Fibroblast of the aortic adventitia (primary cell): Measurements from ENCODE around the gene NSDHL. TPM values are rescaled to one million over a fixed set of nuclear protein-coding genes. Genes with fewer than 3 reads are reported as not detected.

ENCODE experiments used
- DNase-seq: peaks from one replicate; pipeline ENCODE4 v3.0.0-alpha.2; 2010; ENCODE audit warnings: low read depth
- H3K4me3 ChIP-seq: 2 replicates; pipeline ENCODE4 v1.5.1; 2011; ENCODE audit warnings: low read depth, mild to moderate bottlenecking, control low read depth, low read length, moderate library complexity
- CTCF ChIP-seq: IDR thresholded peaks from 2 replicates; pipeline ENCODE4 v1.5.1; 2011; ENCODE audit warnings: mild to moderate bottlenecking, low read length, control low read depth, inconsistent platforms; ENCODE audit not compliant: insufficient read depth
- total RNA-seq: library from RNA; depleted of rRNA; stranded (reverse); fragments of >200 nt; gene quantifications from 2 replicates; pipeline ENCODE4 v1.2.3, GENCODE V29; 2012; ENCODE audit warnings: low replicate concordance

The NSDHL gene
- total RNA-seq, 1 donor = 11.7 TPM

GRCh38 chrX:152861826-152862225 is 31.0 kb downstream of the NSDHL start:
- no peak for TF ChIP-seq CTCF
- DNase-seq = no peak
- H3K4me3 ChIP-seq = no peak overlapping the region

GRCh38 chrX:152865232-152865920 is 34.5 kb downstream of the NSDHL start:
- DNase-seq = peak; percentile 45
- no peak for TF ChIP-seq CTCF
- no peak overlapping the region for H3K4me3 ChIP-seq

- no peak overlapping the region for H3K4me3 ChIP-seq
- DNase-seq = no peak
- TF ChIP-seq CTCF = no peak
These were observed 35.5 kb downstream of the NSDHL start for GRCh38 chrX:152866386-152866785.

- DNase-seq = no peak
- TF ChIP-seq CTCF = no peak
- no peak overlapping the region for H3K4me3 ChIP-seq
These were observed 39.1 kb downstream of the NSDHL start for GRCh38 chrX:152869972-152870371.

GRCh38 chrX:152871260-152871659 is 40.4 kb downstream of the NSDHL start:
- TF ChIP-seq CTCF = no peak
- no peak for DNase-seq

GRCh38 chrX:152872522-152872921 is 41.7 kb downstream of the NSDHL start:
- DNase-seq = no peak
- no peak overlapping the region for H3K4me3 ChIP-seq
- TF ChIP-seq CTCF = no peak

More at GRCh38 chrX:152871260-152871659, 40.4 kb downstream of the NSDHL start:
- H3K4me3 ChIP-seq = no peak overlapping the region

- no peak for TF ChIP-seq CTCF
- DNase-seq = no peak
These were observed 42.5 kb downstream of the NSDHL start for GRCh38 chrX:152873361-152873760.

More at GRCh38 chrX:152873361-152873760, 42.5 kb downstream of the NSDHL start:
- H3K4me3 ChIP-seq = no peak overlapping the region
